GM18861 (cell line): ENCODE measurements around the gene FKBP3.

Source experiments
- ATAC-seq: cut with Tn5 transposase; IDR thresholded peaks from one replicate; pipeline ENCODE4 v1.9.1; 2021; ENCODE audit not compliant: unreplicated experiment

FKBP3 gene

GRCh38 chr14:45065956-45066355 lies 68.3 kb downstream of the FKBP3 start:
- ATAC-seq, result no peak
